WTC11 (cell line): ENCODE data around the gene NXPE3. TPM values are rescaled to one million over a fixed set of nuclear protein-coding genes. Genes with fewer than 3 reads are reported as not detected.

ENCODE experiments used
- ATAC-seq: fragments of 200-7000 bp; cut with Tn5 transposase; 2 replicates; pipeline ENCODE4 v1.10.0; 2021; ENCODE audit warnings: mild to moderate bottlenecking, moderate library complexity
- CTCF ChIA-PET: fragments of 300-600 bp; sonication (Branson Sonifier 250); formaldehyde crosslinking; loops from one replicate; lab custom pipeline; 2021; ENCODE audit warnings: antibody characterized with exemption; lab: Charles Lee
- POLR2A ChIA-PET: fragments of 350-600 bp; sonication (Branson Sonifier 250); formaldehyde crosslinking; loops from one replicate; lab custom pipeline; 2021; ENCODE audit warnings: antibody characterized with exemption; lab: Charles Lee
- DNase-seq: peaks from one replicate; pipeline ENCODE4 v3.0.0; 2021; ENCODE audit warnings: low spot score
- H3K27ac Mint-ChIP-seq: 2 replicates; pipeline ENCODE4 v1.8.0; 2021; ENCODE audit warnings: mixed read lengths
- H3K27me3 Mint-ChIP-seq: 2 replicates; pipeline ENCODE4 v1.8.0; 2021; ENCODE audit warnings: low read depth, mild to moderate bottlenecking, moderate library complexity, mixed read lengths
- H3K36me3 Mint-ChIP-seq: 2 replicates; pipeline ENCODE4 v1.8.0; 2021; ENCODE audit warnings: mixed read lengths
- H3K4me1 Mint-ChIP-seq: 2 replicates; pipeline ENCODE4 v1.8.0; 2022; ENCODE audit warnings: mixed read lengths
- H3K4me3 Mint-ChIP-seq: 2 replicates; pipeline ENCODE4 v1.8.0; 2021; ENCODE audit warnings: mild to moderate bottlenecking, moderate library complexity, mixed read lengths
- H3K9me3 Mint-ChIP-seq: 2 replicates; pipeline ENCODE4 v1.8.0; 2021; ENCODE audit warnings: mixed read lengths
- ATF1 ChIP-seq: sonication (generic); formaldehyde crosslinking; IDR thresholded peaks from 2 replicates; pipeline ENCODE4 v1.8.1; 2023; ENCODE audit warnings: mild to moderate bottlenecking, moderate library complexity, missing genetic modification reagents
- ESRRA ChIP-seq: sonication (generic); formaldehyde crosslinking; IDR thresholded peaks from 2 replicates; pipeline ENCODE4 v1.8.1; 2022; ENCODE audit warnings: mild to moderate bottlenecking, missing genetic modification reagents, borderline replicate concordance
- FOXP1 ChIP-seq: sonication (generic); formaldehyde crosslinking; IDR thresholded peaks from 2 replicates; pipeline ENCODE4 v1.8.0; 2022; ENCODE audit warnings: missing genetic modification reagents, mild to moderate bottlenecking, moderate library complexity, borderline replicate concordance
- GRHL2 ChIP-seq: fragments of 250-450 bp; sonication (Bioruptor Pico); IDR thresholded peaks from 2 replicates; pipeline ENCODE4 v1.8.0; 2022; ENCODE audit warnings: mild to moderate bottlenecking, moderate library complexity; ENCODE audit not compliant: insufficient replicate concordance, severe bottlenecking
- NFE2L1 ChIP-seq: sonication (generic); formaldehyde crosslinking; IDR thresholded peaks from 2 replicates; pipeline ENCODE4 v1.8.1; 2023; ENCODE audit warnings: missing genetic modification reagents
- NFYB ChIP-seq: sonication (generic); formaldehyde crosslinking; conservative IDR thresholded peaks from 2 replicates; pipeline ENCODE4 v1.8.0; 2022; ENCODE audit warnings: low read depth, missing genetic modification reagents
- PRRX2 ChIP-seq: fragments of 250-450 bp; sonication (Bioruptor Pico); IDR thresholded peaks from 2 replicates; pipeline ENCODE4 v1.8.0; 2021; ENCODE audit warnings: mild to moderate bottlenecking
- RELA ChIP-seq: sonication (generic); formaldehyde crosslinking; IDR thresholded peaks from 2 replicates; pipeline ENCODE4 v1.8.1; 2022; ENCODE audit warnings: missing genetic modification reagents, mild to moderate bottlenecking, borderline replicate concordance
- SP1 ChIP-seq: sonication (generic); formaldehyde crosslinking; conservative IDR thresholded peaks from 2 replicates; pipeline ENCODE4 v1.8.1; 2022; ENCODE audit warnings: missing genetic modification reagents
- TEAD1 ChIP-seq: sonication (generic); formaldehyde crosslinking; IDR thresholded peaks from 2 replicates; pipeline ENCODE4 v1.8.0; 2022; ENCODE audit warnings: mild to moderate bottlenecking, missing genetic modification reagents
- ZNF232 ChIP-seq: sonication (generic); formaldehyde crosslinking; IDR thresholded peaks from 2 replicates; pipeline ENCODE4 v1.8.0; 2022; ENCODE audit warnings: mild to moderate bottlenecking, missing genetic modification reagents
- ZNF317 ChIP-seq: sonication (generic); formaldehyde crosslinking; IDR thresholded peaks from 2 replicates; pipeline ENCODE4 v1.8.1; 2023; ENCODE audit warnings: low read depth, mild to moderate bottlenecking, moderate library complexity, missing genetic modification reagents, borderline replicate concordance
- total RNA-seq: library from RNA; stranded (reverse); gene quantifications from 3 replicates; pipeline ENCODE4 v1.2.3, GENCODE V29; 2021
- TF ChIP-seq, protein P1 (sequence below): sonication (generic); formaldehyde crosslinking; IDR thresholded peaks from 2 replicates; pipeline ENCODE4 v1.8.0; 2022; ENCODE audit warnings: missing genetic modification reagents
- TF ChIP-seq, protein P2 (sequence below): fragments of 250-450 bp; sonication (Bioruptor Pico); IDR thresholded peaks from 2 replicates; pipeline ENCODE4 v1.9.0; 2021; ENCODE audit warnings: mild to moderate bottlenecking
- TF ChIP-seq, protein P3 (sequence below): sonication (generic); formaldehyde crosslinking; IDR thresholded peaks from 2 replicates; pipeline ENCODE4 v1.8.0; 2022; ENCODE audit warnings: mild to moderate bottlenecking, missing genetic modification reagents
- TF ChIP-seq, protein P4 (sequence below): sonication (generic); formaldehyde crosslinking; IDR thresholded peaks from 2 replicates; pipeline ENCODE4 v1.8.1; 2023; ENCODE audit warnings: mild to moderate bottlenecking, moderate library complexity, missing genetic modification reagents
- TF ChIP-seq, protein P5 (sequence below): sonication (generic); formaldehyde crosslinking; conservative IDR thresholded peaks from 2 replicates; pipeline ENCODE4 v1.8.1; 2022; ENCODE audit warnings: mild to moderate bottlenecking, missing genetic modification reagents
- TF ChIP-seq, protein P6 (sequence below): fragments of 250-450 bp; sonication (Bioruptor Pico); IDR thresholded peaks from 2 replicates; pipeline ENCODE4 v1.8.0; 2021; ENCODE audit warnings: mild to moderate bottlenecking
- TF ChIP-seq, protein P7 (sequence below): sonication (generic); formaldehyde crosslinking; IDR thresholded peaks from 2 replicates; pipeline ENCODE4 v1.8.0; 2023; ENCODE audit warnings: missing genetic modification reagents, mild to moderate bottlenecking, borderline replicate concordance

NXPE3 gene
- total RNA-seq, 1 experiment from 2014 or later = 13.9 TPM

DNA sequence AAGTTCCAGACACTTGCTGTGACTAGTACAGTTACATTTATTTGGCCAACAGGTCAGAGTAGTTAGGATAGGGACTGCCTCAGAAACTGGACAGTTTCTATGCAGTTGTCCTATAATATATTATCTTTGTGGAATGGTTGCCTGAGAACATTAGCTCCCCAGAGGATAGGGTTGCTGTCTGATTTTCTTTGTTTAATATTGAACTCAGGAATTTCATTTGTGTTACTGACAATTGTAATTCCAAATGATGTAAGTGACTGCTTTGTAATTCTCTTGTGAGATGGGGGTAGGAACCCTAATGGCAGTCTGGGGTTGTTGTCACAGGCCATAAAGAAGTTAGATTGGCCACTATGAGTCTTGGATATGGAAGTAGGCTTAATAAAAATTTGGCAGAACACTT, 2.2 kb downstream of the NXPE3 start (continued):
- TF ChIP-seq, protein P1, sequence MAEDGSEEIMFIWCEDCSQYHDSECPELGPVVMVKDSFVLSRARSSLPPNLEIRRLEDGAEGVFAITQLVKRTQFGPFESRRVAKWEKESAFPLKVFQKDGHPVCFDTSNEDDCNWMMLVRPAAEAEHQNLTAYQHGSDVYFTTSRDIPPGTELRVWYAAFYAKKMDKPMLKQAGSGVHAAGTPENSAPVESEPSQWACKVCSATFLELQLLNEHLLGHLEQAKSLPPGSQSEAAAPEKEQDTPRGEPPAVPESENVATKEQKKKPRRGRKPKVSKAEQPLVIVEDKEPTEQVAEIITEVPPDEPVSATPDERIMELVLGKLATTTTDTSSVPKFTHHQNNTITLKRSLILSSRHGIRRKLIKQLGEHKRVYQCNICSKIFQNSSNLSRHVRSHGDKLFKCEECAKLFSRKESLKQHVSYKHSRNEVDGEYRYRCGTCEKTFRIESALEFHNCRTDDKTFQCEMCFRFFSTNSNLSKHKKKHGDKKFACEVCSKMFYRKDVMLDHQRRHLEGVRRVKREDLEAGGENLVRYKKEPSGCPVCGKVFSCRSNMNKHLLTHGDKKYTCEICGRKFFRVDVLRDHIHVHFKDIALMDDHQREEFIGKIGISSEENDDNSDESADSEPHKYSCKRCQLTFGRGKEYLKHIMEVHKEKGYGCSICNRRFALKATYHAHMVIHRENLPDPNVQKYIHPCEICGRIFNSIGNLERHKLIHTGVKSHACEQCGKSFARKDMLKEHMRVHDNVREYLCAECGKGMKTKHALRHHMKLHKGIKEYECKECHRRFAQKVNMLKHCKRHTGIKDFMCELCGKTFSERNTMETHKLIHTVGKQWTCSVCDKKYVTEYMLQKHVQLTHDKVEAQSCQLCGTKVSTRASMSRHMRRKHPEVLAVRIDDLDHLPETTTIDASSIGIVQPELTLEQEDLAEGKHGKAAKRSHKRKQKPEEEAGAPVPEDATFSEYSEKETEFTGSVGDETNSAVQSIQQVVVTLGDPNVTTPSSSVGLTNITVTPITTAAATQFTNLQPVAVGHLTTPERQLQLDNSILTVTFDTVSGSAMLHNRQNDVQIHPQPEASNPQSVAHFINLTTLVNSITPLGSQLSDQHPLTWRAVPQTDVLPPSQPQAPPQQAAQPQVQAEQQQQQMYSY (CRISPR knock-in tag) = no peak
- no peak for TF ChIP-seq NFYB (CRISPR knock-in tag)
- TF ChIP-seq, all 79 proteins: peak for 0

DNA sequence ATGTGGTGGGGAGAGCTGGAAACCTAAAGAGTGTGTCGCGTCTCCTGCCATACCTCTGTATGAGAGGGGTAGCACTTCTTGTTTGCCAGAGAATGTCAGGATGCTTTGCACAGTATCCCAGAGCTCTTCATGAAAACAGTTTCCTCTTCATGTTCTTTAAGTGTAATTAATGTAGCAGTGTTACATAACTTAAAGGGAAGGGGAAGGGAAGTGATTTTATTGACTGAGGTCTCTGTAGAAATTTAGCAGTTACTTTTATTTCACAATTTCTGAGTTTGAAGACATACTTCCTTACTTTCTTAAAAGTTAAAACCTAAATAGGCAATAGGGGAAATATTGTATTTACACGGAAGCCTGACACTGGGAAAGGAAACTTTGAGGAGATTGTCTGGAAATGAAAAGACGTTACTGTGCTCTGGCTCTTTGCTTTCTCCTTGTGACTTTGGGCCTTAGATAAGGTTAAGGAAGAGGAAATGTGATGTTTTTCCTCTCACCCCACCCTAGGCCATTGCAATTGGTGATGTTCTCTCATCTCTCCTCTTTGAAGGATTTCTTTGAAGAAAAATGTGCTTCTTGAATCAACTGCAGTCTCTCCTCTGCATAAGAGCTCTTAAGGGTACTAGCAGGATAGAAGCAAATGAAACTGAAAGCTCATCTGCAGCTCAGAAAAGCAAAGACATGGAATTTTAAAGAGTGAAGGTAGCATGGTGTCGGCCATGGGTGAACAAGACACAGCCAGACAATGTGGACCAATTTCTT, 6.0 kb downstream of the NXPE3 start:
- H3K36me3 Mint-ChIP-seq = peaks cover 67% of the 10 kb centered on the region
- TF ChIP-seq PRRX2 (CRISPR knock-in tag) (no peak), TEAD1 (no peak), ESRRA (no peak), GRHL2 (CRISPR knock-in tag) (no peak), SP1 (CRISPR knock-in tag) (no peak), ZNF317 (CRISPR knock-in tag) (no peak), FOXP1 (CRISPR knock-in tag) (no peak), ATF1 (CRISPR knock-in tag) (no peak), NFE2L1 (no peak), RELA (CRISPR knock-in tag) (no peak), ZNF232 (CRISPR knock-in tag) (no peak)
- TF ChIP-seq, protein P2, sequence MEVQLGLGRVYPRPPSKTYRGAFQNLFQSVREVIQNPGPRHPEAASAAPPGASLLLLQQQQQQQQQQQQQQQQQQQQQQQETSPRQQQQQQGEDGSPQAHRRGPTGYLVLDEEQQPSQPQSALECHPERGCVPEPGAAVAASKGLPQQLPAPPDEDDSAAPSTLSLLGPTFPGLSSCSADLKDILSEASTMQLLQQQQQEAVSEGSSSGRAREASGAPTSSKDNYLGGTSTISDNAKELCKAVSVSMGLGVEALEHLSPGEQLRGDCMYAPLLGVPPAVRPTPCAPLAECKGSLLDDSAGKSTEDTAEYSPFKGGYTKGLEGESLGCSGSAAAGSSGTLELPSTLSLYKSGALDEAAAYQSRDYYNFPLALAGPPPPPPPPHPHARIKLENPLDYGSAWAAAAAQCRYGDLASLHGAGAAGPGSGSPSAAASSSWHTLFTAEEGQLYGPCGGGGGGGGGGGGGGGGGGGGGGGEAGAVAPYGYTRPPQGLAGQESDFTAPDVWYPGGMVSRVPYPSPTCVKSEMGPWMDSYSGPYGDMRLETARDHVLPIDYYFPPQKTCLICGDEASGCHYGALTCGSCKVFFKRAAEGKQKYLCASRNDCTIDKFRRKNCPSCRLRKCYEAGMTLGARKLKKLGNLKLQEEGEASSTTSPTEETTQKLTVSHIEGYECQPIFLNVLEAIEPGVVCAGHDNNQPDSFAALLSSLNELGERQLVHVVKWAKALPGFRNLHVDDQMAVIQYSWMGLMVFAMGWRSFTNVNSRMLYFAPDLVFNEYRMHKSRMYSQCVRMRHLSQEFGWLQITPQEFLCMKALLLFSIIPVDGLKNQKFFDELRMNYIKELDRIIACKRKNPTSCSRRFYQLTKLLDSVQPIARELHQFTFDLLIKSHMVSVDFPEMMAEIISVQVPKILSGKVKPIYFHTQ (CRISPR knock-in tag) = no peak
- TF ChIP-seq, protein P3, sequence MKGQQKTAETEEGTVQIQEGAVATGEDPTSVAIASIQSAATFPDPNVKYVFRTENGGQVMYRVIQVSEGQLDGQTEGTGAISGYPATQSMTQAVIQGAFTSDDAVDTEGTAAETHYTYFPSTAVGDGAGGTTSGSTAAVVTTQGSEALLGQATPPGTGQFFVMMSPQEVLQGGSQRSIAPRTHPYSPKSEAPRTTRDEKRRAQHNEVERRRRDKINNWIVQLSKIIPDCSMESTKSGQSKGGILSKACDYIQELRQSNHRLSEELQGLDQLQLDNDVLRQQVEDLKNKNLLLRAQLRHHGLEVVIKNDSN (CRISPR knock-in tag) = no peak
- TF ChIP-seq, protein P4, sequence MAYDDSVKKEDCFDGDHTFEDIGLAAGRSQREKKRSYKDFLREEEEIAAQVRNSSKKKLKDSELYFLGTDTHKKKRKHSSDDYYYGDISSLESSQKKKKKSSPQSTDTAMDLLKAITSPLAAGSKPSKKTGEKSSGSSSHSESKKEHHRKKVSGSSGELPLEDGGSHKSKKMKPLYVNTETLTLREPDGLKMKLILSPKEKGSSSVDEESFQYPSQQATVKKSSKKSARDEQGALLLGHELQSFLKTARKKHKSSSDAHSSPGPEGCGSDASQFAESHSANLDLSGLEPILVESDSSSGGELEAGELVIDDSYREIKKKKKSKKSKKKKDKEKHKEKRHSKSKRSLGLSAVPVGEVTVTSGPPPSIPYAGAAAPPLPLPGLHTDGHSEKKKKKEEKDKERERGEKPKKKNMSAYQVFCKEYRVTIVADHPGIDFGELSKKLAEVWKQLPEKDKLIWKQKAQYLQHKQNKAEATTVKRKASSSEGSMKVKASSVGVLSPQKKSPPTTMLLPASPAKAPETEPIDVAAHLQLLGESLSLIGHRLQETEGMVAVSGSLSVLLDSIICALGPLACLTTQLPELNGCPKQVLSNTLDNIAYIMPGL (CRISPR knock-in tag) = no peak
- TF ChIP-seq, protein P5, sequence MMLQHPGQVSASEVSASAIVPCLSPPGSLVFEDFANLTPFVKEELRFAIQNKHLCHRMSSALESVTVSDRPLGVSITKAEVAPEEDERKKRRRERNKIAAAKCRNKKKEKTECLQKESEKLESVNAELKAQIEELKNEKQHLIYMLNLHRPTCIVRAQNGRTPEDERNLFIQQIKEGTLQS = no peak
- TF ChIP-seq, protein P6, sequence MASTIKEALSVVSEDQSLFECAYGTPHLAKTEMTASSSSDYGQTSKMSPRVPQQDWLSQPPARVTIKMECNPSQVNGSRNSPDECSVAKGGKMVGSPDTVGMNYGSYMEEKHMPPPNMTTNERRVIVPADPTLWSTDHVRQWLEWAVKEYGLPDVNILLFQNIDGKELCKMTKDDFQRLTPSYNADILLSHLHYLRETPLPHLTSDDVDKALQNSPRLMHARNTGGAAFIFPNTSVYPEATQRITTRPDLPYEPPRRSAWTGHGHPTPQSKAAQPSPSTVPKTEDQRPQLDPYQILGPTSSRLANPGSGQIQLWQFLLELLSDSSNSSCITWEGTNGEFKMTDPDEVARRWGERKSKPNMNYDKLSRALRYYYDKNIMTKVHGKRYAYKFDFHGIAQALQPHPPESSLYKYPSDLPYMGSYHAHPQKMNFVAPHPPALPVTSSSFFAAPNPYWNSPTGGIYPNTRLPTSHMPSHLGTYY = no peak
- TF ChIP-seq, protein P7, sequence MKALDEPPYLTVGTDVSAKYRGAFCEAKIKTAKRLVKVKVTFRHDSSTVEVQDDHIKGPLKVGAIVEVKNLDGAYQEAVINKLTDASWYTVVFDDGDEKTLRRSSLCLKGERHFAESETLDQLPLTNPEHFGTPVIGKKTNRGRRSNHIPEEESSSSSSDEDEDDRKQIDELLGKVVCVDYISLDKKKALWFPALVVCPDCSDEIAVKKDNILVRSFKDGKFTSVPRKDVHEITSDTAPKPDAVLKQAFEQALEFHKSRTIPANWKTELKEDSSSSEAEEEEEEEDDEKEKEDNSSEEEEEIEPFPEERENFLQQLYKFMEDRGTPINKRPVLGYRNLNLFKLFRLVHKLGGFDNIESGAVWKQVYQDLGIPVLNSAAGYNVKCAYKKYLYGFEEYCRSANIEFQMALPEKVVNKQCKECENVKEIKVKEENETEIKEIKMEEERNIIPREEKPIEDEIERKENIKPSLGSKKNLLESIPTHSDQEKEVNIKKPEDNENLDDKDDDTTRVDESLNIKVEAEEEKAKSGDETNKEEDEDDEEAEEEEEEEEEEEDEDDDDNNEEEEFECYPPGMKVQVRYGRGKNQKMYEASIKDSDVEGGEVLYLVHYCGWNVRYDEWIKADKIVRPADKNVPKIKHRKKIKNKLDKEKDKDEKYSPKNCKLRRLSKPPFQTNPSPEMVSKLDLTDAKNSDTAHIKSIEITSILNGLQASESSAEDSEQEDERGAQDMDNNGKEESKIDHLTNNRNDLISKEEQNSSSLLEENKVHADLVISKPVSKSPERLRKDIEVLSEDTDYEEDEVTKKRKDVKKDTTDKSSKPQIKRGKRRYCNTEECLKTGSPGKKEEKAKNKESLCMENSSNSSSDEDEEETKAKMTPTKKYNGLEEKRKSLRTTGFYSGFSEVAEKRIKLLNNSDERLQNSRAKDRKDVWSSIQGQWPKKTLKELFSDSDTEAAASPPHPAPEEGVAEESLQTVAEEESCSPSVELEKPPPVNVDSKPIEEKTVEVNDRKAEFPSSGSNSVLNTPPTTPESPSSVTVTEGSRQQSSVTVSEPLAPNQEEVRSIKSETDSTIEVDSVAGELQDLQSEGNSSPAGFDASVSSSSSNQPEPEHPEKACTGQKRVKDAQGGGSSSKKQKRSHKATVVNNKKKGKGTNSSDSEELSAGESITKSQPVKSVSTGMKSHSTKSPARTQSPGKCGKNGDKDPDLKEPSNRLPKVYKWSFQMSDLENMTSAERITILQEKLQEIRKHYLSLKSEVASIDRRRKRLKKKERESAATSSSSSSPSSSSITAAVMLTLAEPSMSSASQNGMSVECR = no peak

More for the DNA sequence above, 6.0 kb downstream of the NXPE3 start:
- ChIA-PET POLR2A (no interaction called here), CTCF (no interaction called here)
- Mint-ChIP-seq H3K27me3 (no peaks in the 10 kb centered on the region), H3K9me3 (peaks cover 2% of the 10 kb centered on the region; the same call in 1 of the 2 replicates), H3K4me1 (peaks cover 14% of the 10 kb centered on the region), H3K27ac (no peak overlapping the region), H3K4me3 (no peak overlapping the region)
- DNase-seq (no peak), ATAC-seq (no peak)
